B cell (primary cell): ENCODE results near the gene DTNBP1. TPM values are rescaled to one million over a fixed set of nuclear protein-coding genes. Genes with fewer than 3 reads are reported as not detected.

Source experiments
- ATAC-seq: fragments of 200-7000 bp; cut with Tn5 transposase; one replicate; pipeline ENCODE4 v1.10.0; 2021; ENCODE audit warnings: low read depth, mild to moderate bottlenecking, moderate number of reproducible peaks, moderate library complexity
- CTCF ChIA-PET: fragments of 350-600 bp; sonication (Branson Sonifier 250); formaldehyde crosslinking; loops from one replicate; lab custom pipeline; 2021; ENCODE audit warnings: antibody characterized with exemption, inconsistent platforms; lab: Charles Lee
- POLR2A ChIA-PET: fragments of 350-600 bp; sonication (Branson Sonifier 250); formaldehyde crosslinking; loops from one replicate; lab custom pipeline; 2021; ENCODE audit warnings: antibody characterized with exemption; lab: Charles Lee
- DNase-seq: peaks from one replicate; pipeline ENCODE4 v3.0.0; 2013
- H2AFZ ChIP-seq: 2 replicates; pipeline ENCODE4 v1.6.1; 2012; ENCODE audit warnings: mild to moderate bottlenecking, low read depth, low read length; ENCODE audit not compliant: insufficient read depth, poor library complexity, severe bottlenecking
- H3K27ac ChIP-seq, 2 donors: 1 replicate in 1 of 2; 2 replicates in 1 of 2; pipeline ENCODE4 v1.5.1; 2012 to 2013; ENCODE audit warnings: low read length in 2 of 2, mild to moderate bottlenecking in 2 of 2, moderate library complexity in 1 of 2
- H3K27me3 ChIP-seq, 4 experiments: fragments of 200-600 bp in 1 of 4; sonication (generic) in 1 of 4; replicated peaks in 1 of 4; 1 replicate in 2 of 4; 2 replicates in 2 of 4; pipeline versions ENCODE4 v1.6.1 to v1.7.0; 2013 to 2016; ENCODE audit warnings: low read length in 3 of 4, mild to moderate bottlenecking in 2 of 4, mixed read lengths in 1 of 4, moderate library complexity in 1 of 4; ENCODE audit not compliant: insufficient read depth in 4 of 4, control insufficient read depth in 3 of 4; ENCODE audit errors: control extremely low read depth in 1 of 4
- H3K36me3 ChIP-seq, 2 experiments: replicated peaks in 1 of 2; 1 replicate in 1 of 2; 2 replicates in 1 of 2; pipeline versions ENCODE4 v1.6.1 to v1.7.1; 2013; ENCODE audit warnings: low read length in 1 of 2; ENCODE audit not compliant: insufficient read depth in 2 of 2, control insufficient read depth in 1 of 2; ENCODE audit errors: control extremely low read depth in 1 of 2, extremely low read depth in 1 of 2
- H3K4me1 ChIP-seq, 2 donors: fragments of 200-600 bp in 1 of 2; sonication (generic) in 1 of 2; 1 replicate in 1 of 2; 2 replicates in 1 of 2; pipeline versions ENCODE4 v1.5.1 to v1.6.1; 2013 to 2017; ENCODE audit warnings: low read length in 2 of 2; ENCODE audit not compliant: control insufficient read depth in 2 of 2, insufficient read depth in 2 of 2
- H3K4me2 ChIP-seq: replicated peaks from 2 replicates; pipeline ENCODE3; 2012; ENCODE audit warnings: mild to moderate bottlenecking, low read depth, low read length; ENCODE audit not compliant: poor library complexity, severe bottlenecking
- H3K4me3 ChIP-seq, 5 experiments: fragments of 200-600 bp in 1 of 5; sonication (generic) in 1 of 5; 1 replicate in 3 of 5; 2 replicates in 2 of 5; pipeline versions ENCODE4 v1.5.1 to v1.7.0; 2011 to 2016; ENCODE audit warnings: low read length in 4 of 5, mild to moderate bottlenecking in 4 of 5, low read depth in 2 of 5, control low read depth in 1 of 5, moderate library complexity in 1 of 5; ENCODE audit not compliant: insufficient read depth in 1 of 5; ENCODE audit errors: control extremely low read depth in 1 of 5, extremely low read depth in 1 of 5
- H3K79me2 ChIP-seq: fragments of 200-600 bp; sonication (generic); one replicate; pipeline ENCODE4 v1.6.0; 2016; ENCODE audit warnings: low read length; ENCODE audit not compliant: control insufficient read depth, insufficient read depth
- H3K9ac ChIP-seq: fragments of 200-600 bp; sonication (generic); 2 replicates; pipeline ENCODE4 v1.6.1; 2017; ENCODE audit warnings: mild to moderate bottlenecking, low read length, moderate library complexity
- H3K9me3 ChIP-seq, 3 donors: one replicate each; pipeline versions ENCODE4 v1.6.1 to v1.7.1; 2013; ENCODE audit warnings: low read length in 2 of 3; ENCODE audit not compliant: control insufficient read depth in 2 of 3, insufficient read depth in 1 of 3; ENCODE audit errors: control extremely low read depth in 1 of 3
- H4K20me1 ChIP-seq: 2 replicates; pipeline ENCODE4 v1.6.0; 2012; ENCODE audit warnings: mild to moderate bottlenecking, low read length; ENCODE audit not compliant: insufficient read depth, control insufficient read depth, poor library complexity, severe bottlenecking
- H3K27ac Mint-ChIP-seq: one replicate; pipeline ENCODE4 v1.8.0; 2021; ENCODE audit warnings: mixed read lengths
- H3K27me3 Mint-ChIP-seq: one replicate; pipeline ENCODE4 v1.8.0; 2021; ENCODE audit warnings: mixed read lengths
- H3K4me1 Mint-ChIP-seq: one replicate; pipeline ENCODE4 v1.8.0; 2021; ENCODE audit warnings: mixed read lengths
- H3K4me3 Mint-ChIP-seq: one replicate; pipeline ENCODE4 v1.8.0; 2021; ENCODE audit warnings: mixed read lengths
- H3K9me3 Mint-ChIP-seq: one replicate; pipeline ENCODE4 v1.8.0; 2022; ENCODE audit warnings: mixed read lengths; ENCODE audit not compliant: insufficient read depth
- CTCF ChIP-seq: fragments of 200-600 bp; IDR thresholded peaks from one replicate; pipeline ENCODE4 v1.8.0; 2022; ENCODE audit warnings: antibody characterized with exemption, mild to moderate bottlenecking
- EZH2 ChIP-seq: IDR thresholded peaks from 2 replicates; pipeline ENCODE4 v1.6.1; 2012; ENCODE audit warnings: borderline replicate concordance, low read depth, mild to moderate bottlenecking, moderate library complexity, low read length; ENCODE audit not compliant: insufficient read depth, poor library complexity, severe bottlenecking
- WGBS: methylation state at CpG from one replicate; pipeline ENCODE4 v1.1.5; 2013; ENCODE audit warnings: missing lambda C conversion rate; ENCODE audit not compliant: insufficient coverage; 5-methylcytosine and 5-hydroxymethylcytosine counted together
- intact Hi-C: fragments of 100-400 bp; cut with micrococcal nuclease; formaldehyde crosslinking; loops from one replicate; pipeline ENCODE4 v1.10.0; 2022
- polyA plus RNA-seq: library from polyadenylated mRNA; depleted of rRNA; stranded (reverse); fragments of >200 nt; gene quantifications from 2 replicates; pipeline ENCODE4 v1.2.3, GENCODE V29; 2012
- total RNA-seq, 2 donors: library from RNA; stranded (reverse); fragments of 120-200 nt in 1 of 2; gene quantifications; 1 replicate in 1 of 2; 2 replicates in 1 of 2; pipeline versions ENCODE4 v1.2.3 to v1.2.4, GENCODE V29; 2013 to 2022

The DTNBP1 gene
- total and polyA plus RNA-seq, 2 donors (not counting 1 experiment from before 2014, with no cell fraction given) = 31.4 to 73.0 TPM

- Histone ChIP-seq H3K9ac (no peak overlapping the region), H3K9me3 (no peaks in the 10 kb centered on the region), H2AFZ (no peak overlapping the region), H3K4me2 (no peak overlapping the region), H3K36me3 (peaks cover 6 to 19% of the 10 kb centered on the region in 2 experiments), H3K4me1 (peaks cover 0 to 3% of the 10 kb centered on the region in 2 donors), H3K4me3 (no peak overlapping the region), H3K27ac (no peak overlapping the region), H4K20me1 (peaks cover 8% of the 10 kb centered on the region), H3K27me3 (no peaks in the 10 kb centered on the region), H3K79me2 (peaks cover 62% of the 10 kb centered on the region)
- H3K27me3 Mint-ChIP-seq = no peaks in the 10 kb centered on the region
- no peak for DNase-seq
- intact Hi-C loops = no loop called here
- CTCF ChIA-PET = interaction anchor here (1.6 kb wide), 1 partner anchor 18 kb away, joined by 3 read pairs; no protein-coding TSS in a partner anchor
- no peaks in the 10 kb centered on the region for H3K9me3 Mint-ChIP-seq
- no peak for TF ChIP-seq EZH2
- TF ChIP-seq CTCF = no peak
- no CpG with 5 or more reads among the region's 2 CpGs for WGBS
- POLR2A ChIA-PET = no interaction called here
- peaks cover 16% of the 10 kb centered on the region for H3K4me1 Mint-ChIP-seq
- H3K4me3 Mint-ChIP-seq = no peak overlapping the region
- ATAC-seq = no peak
- H3K27ac Mint-ChIP-seq = no peak overlapping the region
These were observed 58.0 kb downstream of the DTNBP1 start for GRCh38 chr6:15604843-15605242.

GRCh38 chr6:15602154-15602553, 60.7 kb downstream of the DTNBP1 start:
- H3K9ac ChIP-seq = no peak overlapping the region
- no peaks in the 10 kb centered on the region for H3K27me3 ChIP-seq
- intact Hi-C loops = no loop called here
- Mint-ChIP-seq H3K9me3 (no peaks in the 10 kb centered on the region), H3K27me3 (no peaks in the 10 kb centered on the region), H3K4me1 (peaks cover 21% of the 10 kb centered on the region), H3K4me3 (no peak overlapping the region), H3K27ac (no peak overlapping the region)
- H3K9me3 ChIP-seq = no peaks in the 10 kb centered on the region
- WGBS = 92% methylated on average over 1 of the region's 3 CpGs
- peaks cover 49% of the 10 kb centered on the region for H3K79me2 ChIP-seq
- H3K4me3 ChIP-seq = no peak overlapping the region
- DNase-seq (no peak), ATAC-seq (no peak)
- H2AFZ ChIP-seq = no peak overlapping the region
- ChIA-PET POLR2A (no interaction called here), CTCF (no interaction called here)
- TF ChIP-seq CTCF (no peak), EZH2 (no peak)
- H3K4me1 ChIP-seq = peaks cover 0 to 4% of the 10 kb centered on the region in 2 donors
- peaks cover 2 to 11% of the 10 kb centered on the region in 2 experiments for H3K36me3 ChIP-seq
- no peak overlapping the region for H3K4me2 ChIP-seq
- peaks cover 8% of the 10 kb centered on the region for H4K20me1 ChIP-seq
- no peak overlapping the region for H3K27ac ChIP-seq
